GM12891 (cell line): ENCODE measurements around the gene TSC1.

ENCODE experiments used
- PAX5 ChIP-seq: IDR thresholded peaks from 2 replicates; pipeline ENCODE4 v1.6.1; 2011; ENCODE audit warnings: low read length, moderate library complexity, mild to moderate bottlenecking; ENCODE audit not compliant: insufficient read depth, severe bottlenecking
- POLR2A ChIP-seq: IDR thresholded peaks from 2 replicates; pipeline ENCODE4 v1.6.1; 2011; ENCODE audit warnings: low read depth, low read length, control low read depth
- POLR2AphosphoS5 ChIP-seq: IDR thresholded peaks from 2 replicates; pipeline ENCODE4 v1.6.1; 2011; ENCODE audit warnings: low read depth, low read length, control low read depth
- SPI1 ChIP-seq: IDR thresholded peaks from 2 replicates; pipeline ENCODE4 v1.6.1; 2011; ENCODE audit warnings: low read depth, low read length, control low read depth
- TAF1 ChIP-seq: IDR thresholded peaks from 2 replicates; pipeline ENCODE4 v1.6.1; 2011; ENCODE audit warnings: low read depth, low read length, control low read depth

DNA sequence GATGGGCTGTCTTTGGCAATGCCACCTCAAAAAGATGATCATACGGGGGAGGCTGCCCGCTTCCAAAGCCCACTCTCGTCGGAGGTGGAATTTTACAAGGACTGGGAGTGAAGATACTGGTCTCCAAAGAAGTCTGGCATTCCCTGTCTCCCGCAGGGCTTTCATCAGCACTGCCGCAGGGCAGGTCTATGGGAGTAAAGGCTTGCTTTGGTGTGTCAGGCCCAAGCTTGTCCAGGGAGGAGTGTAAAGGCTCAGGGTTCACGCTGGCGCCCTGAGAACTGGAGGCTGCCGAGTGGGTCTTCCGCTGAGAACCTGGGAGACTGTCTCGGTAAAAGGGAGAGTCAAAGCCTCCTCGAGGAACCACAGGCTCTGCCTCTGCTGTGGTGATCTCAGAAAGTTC lies 38.7 kb downstream of the TSC1 start:
- TF ChIP-seq TAF1, result no peak
- no peak for TF ChIP-seq POLR2A
- no peak for TF ChIP-seq POLR2AphosphoS5
- no peak for TF ChIP-seq SPI1
- no peak for TF ChIP-seq PAX5
